ENCODE results near the gene DRG1.

- TF ChIP-seq CTCF (IDR thresholded peaks at IDR 0.05; ENCODE audit: poor library complexity) (no peak), EZH2 (IDR thresholded peaks at IDR 0.05; ENCODE audit: borderline replicate concordance) (no peak)
Measured at GRCh38 chr22:31354515-31354914, 44.9 kb upstream of the DRG1 start.
